Measurements from ENCODE around the gene SLC26A8. TPM values are rescaled to one million over a fixed set of nuclear protein-coding genes. Genes with fewer than 3 reads are reported as not detected.
A peak's percentile ranks its signal among the peaks of the same experiment; 100 is the strongest.

Gene SLC26A8
- total RNA-seq, 1 experiment from 2014 or later = not detected

- ChIA-PET CTCF (no interaction called here), POLR2A (ENCODE audit: unreplicated experiment) (no interaction called here)
- no peak overlapping the region for H3K27ac ChIP-seq
- H4K20me1 ChIP-seq (ENCODE audit: insufficient read depth) = peaks cover 38% of the 10 kb centered on the region
- H3K4me1 ChIP-seq (replicated peaks; ENCODE audit: insufficient read depth) = peaks cover 7% of the 10 kb centered on the region; the same call in 1 of the 2 replicates
- no peak overlapping the region for H3K4me3 ChIP-seq
- H3K27me3 ChIP-seq (ENCODE audit: insufficient read depth, low read depth) = no peaks in the 10 kb centered on the region
- H3F3A ChIP-seq (ENCODE audit: insufficient read depth, low read depth) = peaks cover 11% of the 10 kb centered on the region; the same call in 1 of the 2 replicates
- TF ChIP-seq CTCF (conservative IDR thresholded peaks at IDR 0.05) = no peak
- no peak for TF ChIP-seq EZH2 (IDR thresholded peaks at IDR 0.05; ENCODE audit: low read depth)
- peaks cover 86% of the 10 kb centered on the region for H3K79me2 ChIP-seq (ENCODE audit: low read depth)
- no peak for DNase-seq
- no peak overlapping the region for H3K4me2 ChIP-seq
- intact Hi-C loops (cut with micrococcal nuclease; ENCODE audit: unreplicated experiment) = no loop called here
- H2AFZ ChIP-seq = no peak overlapping the region
- peaks cover 22% of the 10 kb centered on the region; the same call in 1 of the 2 replicates for H3K36me3 ChIP-seq (ENCODE audit: low read depth)
- no TSS peak for BruUV-seq (replicated peaks)
- no peaks in the 10 kb centered on the region for H3K9me2 ChIP-seq (ENCODE audit: insufficient read depth)
- no peaks in the 10 kb centered on the region for H3K9me3 ChIP-seq (ENCODE audit: insufficient read depth, low read depth)
Observed at GRCh38 chr6:36050947-36051710, 26.7 kb upstream of the SLC26A8 start.

- TF ChIP-seq EZH2 (IDR thresholded peaks at IDR 0.05; ENCODE audit: low read depth) = no peak
- no peak for TF ChIP-seq CTCF (conservative IDR thresholded peaks at IDR 0.05)
- ChIA-PET POLR2A (ENCODE audit: unreplicated experiment) (no interaction called here), CTCF (no interaction called here)
- intact Hi-C loops (cut with micrococcal nuclease; ENCODE audit: unreplicated experiment) = no loop called here
- DNase-seq = no peak
- Histone ChIP-seq H2AFZ (no peak overlapping the region), H3K27me3 (ENCODE audit: insufficient read depth, low read depth) (no peaks in the 10 kb centered on the region), H3K79me2 (ENCODE audit: low read depth) (peaks cover 88% of the 10 kb centered on the region), H3F3A (ENCODE audit: insufficient read depth, low read depth) (peaks cover 11% of the 10 kb centered on the region; the same call in 1 of the 2 replicates), H4K20me1 (ENCODE audit: insufficient read depth) (peaks cover 39% of the 10 kb centered on the region), H3K4me3 (no peak overlapping the region), H3K27ac (0 out of 2 replicates have a peak overlapping the region, but pooled peaks have one; percentile 10), H3K4me1 (replicated peaks; ENCODE audit: insufficient read depth) (peaks cover 7% of the 10 kb centered on the region; the same call in 1 of the 2 replicates), H3K9me2 (ENCODE audit: insufficient read depth) (no peaks in the 10 kb centered on the region), H3K36me3 (ENCODE audit: low read depth) (peaks cover 20% of the 10 kb centered on the region; the same call in 1 of the 2 replicates), H3K4me2 (0 out of 2 replicates have a peak overlapping the region, but pooled peaks have one; percentile 13), H3K9me3 (ENCODE audit: insufficient read depth, low read depth) (no peaks in the 10 kb centered on the region)
- no TSS peak for BruUV-seq (replicated peaks)
Observed at GRCh38 chr6:36050305-36050704, 25.9 kb upstream of the SLC26A8 start.

- H3K27me3 ChIP-seq (ENCODE audit: insufficient read depth, low read depth) = no peaks in the 10 kb centered on the region
- ChIA-PET CTCF (no interaction called here), POLR2A (ENCODE audit: unreplicated experiment) (no interaction called here)
- peaks cover 37% of the 10 kb centered on the region for H4K20me1 ChIP-seq (ENCODE audit: insufficient read depth)
- H3K79me2 ChIP-seq (ENCODE audit: low read depth) = peaks cover 88% of the 10 kb centered on the region
- H3K27ac ChIP-seq = 0 out of 2 replicates have a peak overlapping the region, but pooled peaks have one; percentile 10
- no peak overlapping the region for H2AFZ ChIP-seq
- no peak overlapping the region for H3K4me3 ChIP-seq
- peaks cover 11% of the 10 kb centered on the region; the same call in 1 of the 2 replicates for H3F3A ChIP-seq (ENCODE audit: insufficient read depth, low read depth)
- no peak for DNase-seq
- H3K9me3 ChIP-seq (ENCODE audit: insufficient read depth, low read depth) = no peaks in the 10 kb centered on the region
- peaks cover 7% of the 10 kb centered on the region; the same call in 1 of the 2 replicates for H3K4me1 ChIP-seq (replicated peaks; ENCODE audit: insufficient read depth)
- BruUV-seq (replicated peaks) = no TSS peak
- no peaks in the 10 kb centered on the region for H3K9me2 ChIP-seq (ENCODE audit: insufficient read depth)
- H3K36me3 ChIP-seq (ENCODE audit: low read depth) = peaks cover 13% of the 10 kb centered on the region; the same call in 1 of the 2 replicates
- no peak overlapping the region for H3K4me2 ChIP-seq
- intact Hi-C loops (cut with micrococcal nuclease; ENCODE audit: unreplicated experiment) = no loop called here
- TF ChIP-seq EZH2 (IDR thresholded peaks at IDR 0.05; ENCODE audit: low read depth) (no peak), CTCF (conservative IDR thresholded peaks at IDR 0.05) (no peak)
Observed at GRCh38 chr6:36049582-36049981, 25.1 kb upstream of the SLC26A8 start.
